Neuronal stem cell (in vitro differentiated cells): ENCODE measurements around the gene CCDC34.

ENCODE experiments used
- DNase-seq: peaks from one replicate; pipeline ENCODE4 v3.0.0-alpha.2; 2013; ENCODE audit warnings: low spot score
- H2AFZ ChIP-seq: one replicate; pipeline ENCODE4 v1.6.1; 2013; ENCODE audit warnings: mild to moderate bottlenecking, low read length, inconsistent platforms
- H2AK5ac ChIP-seq: 2 replicates; pipeline ENCODE4 v1.6.1; 2013; ENCODE audit warnings: low read depth, mild to moderate bottlenecking, inconsistent platforms, low read length, moderate library complexity, mixed read lengths
- H2BK120ac ChIP-seq: 2 replicates; pipeline ENCODE4 v1.6.1; 2013; ENCODE audit warnings: low read depth, mild to moderate bottlenecking, inconsistent platforms, low read length, moderate library complexity, mixed read lengths
- H2BK12ac ChIP-seq: one replicate; pipeline ENCODE4 v1.6.1; 2013; ENCODE audit warnings: low read length, inconsistent platforms
- H2BK15ac ChIP-seq: 2 replicates; pipeline ENCODE4 v1.6.1; 2013; ENCODE audit warnings: mild to moderate bottlenecking, low read length, inconsistent platforms, mixed read lengths
- H2BK5ac ChIP-seq: one replicate; pipeline ENCODE4 v1.6.1; 2013; ENCODE audit warnings: inconsistent platforms, mild to moderate bottlenecking, low read length, moderate library complexity
- H3K14ac ChIP-seq: one replicate; pipeline ENCODE4 v1.6.1; 2013; ENCODE audit warnings: low read length, inconsistent platforms
- H3K18ac ChIP-seq: 2 replicates; pipeline ENCODE4 v1.6.1; 2013; ENCODE audit warnings: low read length, inconsistent platforms
- H3K23ac ChIP-seq: 2 replicates; pipeline ENCODE4 v1.6.1; 2013; ENCODE audit warnings: low read depth, mild to moderate bottlenecking, mixed read lengths, low read length, inconsistent platforms; ENCODE audit not compliant: poor library complexity
- H3K27ac ChIP-seq: replicated peaks from 3 replicates; pipeline ENCODE4 v1.5.1; 2013; ENCODE audit warnings: low read length, inconsistent platforms
- H3K27me3 ChIP-seq, 3 experiments: 2 replicates each; pipeline ENCODE4 v1.6.1; 2013; ENCODE audit warnings: low read length in 3 of 3, mild to moderate bottlenecking in 2 of 3, inconsistent platforms in 1 of 3, low read depth in 1 of 3, mixed read lengths in 1 of 3, moderate library complexity in 1 of 3; ENCODE audit not compliant: control insufficient read depth in 3 of 3, insufficient read depth in 3 of 3
- H3K36me3 ChIP-seq, 2 donors: replicated peaks in 1 of 2; 2 replicates each; pipeline ENCODE4 v1.6.1; 2013; ENCODE audit warnings: low read length in 2 of 2; ENCODE audit not compliant: control insufficient read depth in 2 of 2, insufficient read depth in 2 of 2
- H3K4ac ChIP-seq: 2 replicates; pipeline ENCODE4 v1.6.1; 2013; ENCODE audit warnings: inconsistent platforms, mild to moderate bottlenecking, low read length, moderate library complexity
- H3K4me1 ChIP-seq, 2 donors: 1 replicate in 1 of 2; 2 replicates in 1 of 2; pipeline ENCODE4 v1.6.1; 2013; ENCODE audit warnings: low read length in 2 of 2, low read depth in 1 of 2; ENCODE audit not compliant: control insufficient read depth in 2 of 2, insufficient read depth in 1 of 2
- H3K4me2 ChIP-seq: one replicate; pipeline ENCODE4 v1.6.1; 2013; ENCODE audit warnings: mild to moderate bottlenecking, low read length, inconsistent platforms; ENCODE audit not compliant: insufficient read depth, poor library complexity, severe bottlenecking
- H3K4me3 ChIP-seq, 2 donors: 2 replicates each; pipeline ENCODE4 v1.5.1; 2013; ENCODE audit warnings: low read length in 2 of 2, mild to moderate bottlenecking in 2 of 2, inconsistent platforms in 1 of 2, moderate library complexity in 1 of 2
- H3K79me1 ChIP-seq: one replicate; pipeline ENCODE4 v1.6.1; 2013; ENCODE audit warnings: low read depth, mild to moderate bottlenecking, inconsistent platforms, low read length, moderate library complexity
- H3K9ac ChIP-seq: one replicate; pipeline ENCODE4 v1.6.1; 2013; ENCODE audit warnings: mild to moderate bottlenecking, low read depth, low read length, inconsistent platforms; ENCODE audit not compliant: poor library complexity
- H3K9me3 ChIP-seq, 2 donors: replicated peaks in 1 of 2; 2 replicates each; pipeline versions ENCODE3 to v1.6.1; 2013; ENCODE audit warnings: low read length in 2 of 2, mild to moderate bottlenecking in 2 of 2, inconsistent platforms in 1 of 2, low read depth in 1 of 2, mixed read lengths in 1 of 2, moderate library complexity in 1 of 2; ENCODE audit not compliant: control insufficient read depth in 2 of 2, insufficient read depth in 1 of 2
- H4K8ac ChIP-seq: one replicate; pipeline ENCODE4 v1.6.1; 2013; ENCODE audit warnings: low read depth, mild to moderate bottlenecking, inconsistent platforms, low read length, moderate library complexity
- H4K91ac ChIP-seq: one replicate; pipeline ENCODE4 v1.6.1; 2013; ENCODE audit warnings: low read length, low read depth, mild to moderate bottlenecking, inconsistent platforms; ENCODE audit not compliant: poor library complexity
- WGBS, 2 donors: extraction: QIAGEN DNeasy Blood & Tissue Kit; methylation state at CpG; one replicate each; pipeline ENCODE4 v1.1.7; 2013; ENCODE audit warnings: missing lambda C conversion rate in 2 of 2, mixed read lengths in 1 of 2; ENCODE audit not compliant: insufficient read length in 2 of 2, insufficient replicate concordance in 1 of 2; ENCODE audit errors: extremely low coverage in 2 of 2; 5-methylcytosine and 5-hydroxymethylcytosine counted together

The CCDC34 gene

DNA sequence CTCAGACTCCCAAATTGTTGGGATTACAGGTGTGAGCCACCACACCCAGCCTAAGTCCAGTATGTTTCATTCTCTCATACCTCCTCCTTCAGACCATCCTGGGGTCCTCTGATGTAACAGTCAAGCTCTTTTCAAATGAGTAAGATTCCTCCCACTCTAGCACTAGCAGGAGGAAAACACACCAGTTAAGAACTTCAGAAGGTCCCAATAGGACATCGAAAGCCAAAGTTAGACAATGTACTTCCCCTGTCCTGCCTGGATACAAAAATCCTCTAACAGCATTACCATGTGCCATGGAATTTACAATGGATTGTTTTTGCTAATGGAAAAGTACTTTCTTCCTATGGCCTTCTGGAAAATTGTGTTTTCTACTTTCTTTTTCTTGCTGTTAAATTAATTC is 67.1 kb downstream of the CCDC34 start:
- Histone ChIP-seq H3K14ac (no peak overlapping the region), H2AFZ (no peak overlapping the region), H2AK5ac (no peak overlapping the region), H3K4me3 (no peak overlapping the region), H3K79me1 (no peaks in the 10 kb centered on the region), H2BK120ac (no peak overlapping the region), H3K36me3 (no peaks in the 10 kb centered on the region), H3K27me3 (no peaks in the 10 kb centered on the region), H2BK15ac (no peak overlapping the region), H3K4me2 (no peak overlapping the region), H3K23ac (no peak overlapping the region), H2BK5ac (no peak overlapping the region), H3K4ac (no peak overlapping the region), H2BK12ac (no peak overlapping the region), H4K91ac (no peak overlapping the region), H3K9me3 (peaks cover 7 to 15% of the 10 kb centered on the region in 2 donors), H3K27ac (no peak overlapping the region), H3K4me1 (peaks cover 0 to 5% of the 10 kb centered on the region in 2 donors), H3K18ac (no peak overlapping the region), H3K9ac (no peak overlapping the region), H4K8ac (no peak overlapping the region)
- no CpG with 5 or more reads among the region's 1 CpG for WGBS, 2 donors
- DNase-seq, result no peak

DNA sequence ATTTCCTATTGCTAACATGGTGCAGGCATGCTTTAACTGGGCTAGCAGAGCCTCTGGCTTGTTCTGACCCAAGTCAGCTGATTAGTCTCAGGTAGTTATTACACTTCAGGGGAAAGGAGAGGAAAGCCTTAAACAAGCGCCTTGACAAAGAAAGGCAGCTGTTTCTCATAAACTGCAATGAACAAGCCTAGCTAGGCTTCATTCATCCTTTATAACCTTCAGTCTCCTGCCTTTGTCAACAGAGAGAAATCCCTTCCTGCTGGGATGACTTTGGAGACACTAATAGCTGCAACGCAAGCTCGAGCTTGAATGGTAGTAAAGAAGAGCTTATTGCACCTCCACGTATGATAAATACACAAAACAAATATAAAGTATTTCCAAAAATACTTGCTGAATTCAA is 68.4 kb downstream of the CCDC34 start:
- no peaks in the 10 kb centered on the region for H3K79me1 ChIP-seq
- H2BK5ac ChIP-seq, result no peak overlapping the region
- no peak overlapping the region for H2BK15ac ChIP-seq
- H3K9me3 ChIP-seq, result peaks cover 11 to 15% of the 10 kb centered on the region in 2 donors
- H3K36me3 ChIP-seq, result no peaks in the 10 kb centered on the region
- DNase-seq, result no peak
- H2AFZ ChIP-seq, result peak overlapping the region; percentile 51
- H3K18ac ChIP-seq, result no peak overlapping the region
- H3K23ac ChIP-seq, result no peak overlapping the region
- no CpG with 5 or more reads among the region's 4 CpGs for WGBS, 2 donors
- no peak overlapping the region for H4K91ac ChIP-seq
- H2BK12ac ChIP-seq, result no peak overlapping the region
- H3K9ac ChIP-seq, result no peak overlapping the region
- no peak overlapping the region for H2AK5ac ChIP-seq
- no peak overlapping the region for H2BK120ac ChIP-seq
- H4K8ac ChIP-seq, result no peak overlapping the region
- H3K4me3 ChIP-seq, result no peak overlapping the region
- H3K27me3 ChIP-seq, result no peaks in the 10 kb centered on the region
- H3K4me1 ChIP-seq, result peaks cover 0 to 5% of the 10 kb centered on the region in 2 donors
- no peak overlapping the region for H3K4ac ChIP-seq
- no peak overlapping the region for H3K4me2 ChIP-seq
- no peak overlapping the region for H3K27ac ChIP-seq
- H3K14ac ChIP-seq, result no peak overlapping the region

DNA sequence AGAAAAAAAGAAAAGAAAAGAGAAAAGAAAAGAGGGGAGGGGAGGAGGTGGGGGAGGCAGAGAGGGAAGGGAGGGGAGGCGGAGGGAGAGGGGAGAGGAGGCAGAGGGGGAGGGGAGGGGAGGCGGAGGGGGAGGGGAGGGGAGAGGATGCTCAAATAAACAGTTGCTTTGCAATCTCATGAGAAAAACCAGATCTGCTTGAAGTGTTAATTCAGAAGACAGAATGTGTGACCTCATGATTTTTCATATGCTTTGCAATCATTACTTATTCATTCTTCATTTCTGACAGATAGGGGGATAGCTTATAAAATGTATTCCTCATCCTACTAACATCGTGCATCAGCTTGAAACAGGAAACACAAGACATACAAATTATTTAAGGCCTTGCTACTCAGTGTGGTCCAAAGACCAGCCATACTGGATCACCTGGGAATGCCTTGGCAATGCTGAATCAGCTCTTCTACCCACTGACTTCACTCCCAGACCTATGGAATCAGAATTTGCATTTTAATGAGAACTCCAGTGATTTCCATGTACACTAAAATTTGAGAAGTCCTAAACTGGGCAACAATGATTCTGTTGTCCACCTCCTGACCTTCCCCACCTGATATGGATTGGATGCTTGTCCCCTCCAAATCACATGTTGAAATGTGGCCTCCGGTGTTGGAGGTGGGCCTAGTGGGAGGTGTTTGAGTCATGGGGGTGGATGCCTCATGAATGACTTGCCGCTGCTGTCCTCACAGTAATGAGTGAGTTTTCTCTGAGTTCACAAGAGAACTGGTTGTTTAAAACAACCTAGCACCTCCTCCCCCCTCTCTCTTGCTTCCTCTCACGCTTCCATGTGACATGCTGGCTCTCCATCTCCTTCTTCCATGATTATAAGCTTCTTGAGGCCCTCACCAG is 69.2 kb downstream of the CCDC34 start:
- H3K4ac ChIP-seq, result no peak overlapping the region
- no peak overlapping the region for H3K9ac ChIP-seq
- H2AK5ac ChIP-seq, result no peak overlapping the region
- peaks cover 0 to 5% of the 10 kb centered on the region in 2 donors for H3K4me1 ChIP-seq
- no CpG with 5 or more reads among the region's 6 CpGs for WGBS, 2 donors
- H4K91ac ChIP-seq, result no peak overlapping the region
- no peak for DNase-seq
- no peak overlapping the region for H2BK15ac ChIP-seq
- H3K4me2 ChIP-seq, result no peak overlapping the region
- H2AFZ ChIP-seq, result no peak overlapping the region
- H3K27me3 ChIP-seq, result no peaks in the 10 kb centered on the region
- no peak overlapping the region for H3K23ac ChIP-seq
- H2BK5ac ChIP-seq, result no peak overlapping the region
- H3K14ac ChIP-seq, result no peak overlapping the region
- H2BK120ac ChIP-seq, result no peak overlapping the region
- H3K18ac ChIP-seq, result peak overlapping the region; percentile 20
- H3K36me3 ChIP-seq, result no peaks in the 10 kb centered on the region
- H4K8ac ChIP-seq, result no peak overlapping the region
- H3K79me1 ChIP-seq, result no peaks in the 10 kb centered on the region
- peaks cover 11 to 15% of the 10 kb centered on the region in 2 donors for H3K9me3 ChIP-seq
- H3K4me3 ChIP-seq, result no peak overlapping the region
- H3K27ac ChIP-seq, result no peak overlapping the region
- no peak overlapping the region for H2BK12ac ChIP-seq

DNA sequence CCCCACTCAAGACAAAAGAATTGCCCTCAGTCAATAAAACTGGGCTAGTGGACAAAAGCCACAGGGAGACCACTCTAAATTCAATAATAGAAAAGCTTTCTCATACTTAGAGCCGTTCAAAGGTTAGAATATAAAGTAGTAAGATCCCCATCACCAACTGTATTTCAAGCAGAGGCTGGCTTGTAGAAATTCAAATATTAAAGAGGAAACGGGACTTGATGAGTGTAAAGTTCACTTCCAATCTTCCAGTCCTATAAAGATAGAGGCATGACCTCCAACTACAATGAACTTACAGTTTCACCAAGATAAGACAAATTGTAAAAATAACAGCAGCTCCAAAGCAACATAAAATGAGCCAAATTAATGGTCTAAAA is 70.4 kb downstream of the CCDC34 start:
- Histone ChIP-seq H2AFZ (no peak overlapping the region), H3K9me3 (peaks cover 11 to 15% of the 10 kb centered on the region in 2 donors), H4K8ac (no peak overlapping the region), H2BK12ac (no peak overlapping the region), H3K36me3 (no peaks in the 10 kb centered on the region), H4K91ac (no peak overlapping the region), H3K27ac (no peak overlapping the region), H3K4ac (no peak overlapping the region), H3K4me2 (no peak overlapping the region), H3K4me3 (no peak overlapping the region), H3K4me1 (peaks cover 0 to 5% of the 10 kb centered on the region in 2 donors), H2BK120ac (no peak overlapping the region), H2AK5ac (no peak overlapping the region), H3K18ac (no peak overlapping the region), H3K14ac (no peak overlapping the region), H3K23ac (no peak overlapping the region), H2BK5ac (no peak overlapping the region), H3K9ac (no peak overlapping the region), H3K27me3 (no peaks in the 10 kb centered on the region), H3K79me1 (no peaks in the 10 kb centered on the region), H2BK15ac (no peak overlapping the region)
- WGBS, 2 donors, result no CpG with 5 or more reads among the region's 2 CpGs
- DNase-seq, result no peak
